ENCODE data around the gene CENPQ.

Gene CENPQ

DNA sequence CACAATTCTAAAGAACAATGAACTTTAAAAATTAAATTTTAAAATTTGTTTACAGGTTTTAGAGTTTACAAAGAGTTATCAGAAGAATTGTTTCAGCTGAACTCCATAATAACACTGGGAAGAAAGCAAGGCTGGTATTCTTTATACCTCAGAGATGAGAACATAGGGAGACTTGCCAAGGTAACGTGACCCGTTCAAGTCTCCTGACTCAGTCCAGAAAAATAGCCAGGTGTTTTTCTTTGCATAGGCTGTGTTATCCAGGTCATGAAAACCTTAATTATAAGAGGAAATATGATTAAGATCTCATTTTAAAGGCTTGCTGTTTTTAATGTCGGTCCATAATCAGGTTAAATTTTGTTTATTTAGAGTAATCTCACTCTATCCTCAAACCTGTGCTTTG is 78.8 kb downstream of the CENPQ start:
- DNase-seq, result no peak

Measured in C1 segment of cervical spinal cord (tissue), 14 donors.